ENCODE measurements around the gene CDK3.

Gene CDK3

DNA sequence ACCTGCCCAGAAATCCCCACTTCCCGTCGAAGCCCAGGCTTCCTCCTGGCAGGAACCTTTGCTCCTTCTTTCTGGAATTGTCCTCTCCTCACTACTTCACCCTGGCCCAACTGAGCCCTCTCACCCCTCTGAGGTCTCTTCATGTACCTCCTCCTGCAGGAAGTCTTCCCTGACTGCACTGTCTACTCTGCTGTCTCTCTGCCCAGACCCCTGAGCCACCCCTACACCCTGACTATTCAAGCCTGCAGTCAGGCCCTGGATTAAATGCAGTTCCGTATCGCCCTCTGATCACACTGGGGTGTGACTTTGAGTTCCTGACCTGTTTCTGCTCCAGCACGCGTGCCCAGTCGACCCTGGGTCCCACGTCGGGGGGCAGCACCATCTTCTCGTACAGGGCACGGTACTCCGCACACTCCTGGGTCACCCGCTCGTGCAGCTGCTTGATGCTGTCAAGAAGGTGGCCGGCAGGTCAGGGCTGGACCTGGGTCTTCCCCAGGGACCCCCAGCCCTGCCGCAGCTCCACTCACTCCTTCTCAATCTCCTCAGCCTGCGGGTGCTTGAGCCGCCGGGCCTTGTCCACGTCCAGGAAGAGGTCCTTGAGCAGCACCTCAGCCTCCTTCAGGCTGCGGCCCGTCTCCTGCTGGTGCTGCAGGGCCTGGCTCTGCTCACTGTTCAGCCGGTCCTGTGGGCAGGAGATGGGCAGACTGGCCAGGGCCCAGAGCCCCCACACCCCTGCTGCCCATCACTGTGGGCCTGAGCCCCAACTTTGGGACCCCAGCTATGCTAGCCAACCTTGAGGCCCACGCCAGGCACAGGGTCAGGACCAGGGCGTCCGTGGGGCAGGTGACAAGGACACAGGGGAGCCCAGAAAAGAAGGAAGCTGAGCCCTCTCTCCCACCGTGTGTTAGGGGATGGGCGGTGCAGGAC lies 22.6 kb downstream of the CDK3 start:
- TF ChIP-seq TAF1 (IDR thresholded peaks at IDR 0.05; ENCODE audit: borderline replicate concordance, insufficient read depth, low read length), result no peak
- no peak for TF ChIP-seq POLR2AphosphoS5 (IDR thresholded peaks at IDR 0.05; ENCODE audit: low read depth, low read length)
- no peak for TF ChIP-seq SIN3A (IDR thresholded peaks at IDR 0.05; ENCODE audit: borderline replicate concordance, insufficient read depth, low read length)
- no peak for TF ChIP-seq FOXP2 (optimal IDR thresholded peaks at IDR 0.05; ENCODE audit: borderline replicate concordance, extremely low read depth, extremely low read length, insufficient read depth)
- TF ChIP-seq, protein P1, sequence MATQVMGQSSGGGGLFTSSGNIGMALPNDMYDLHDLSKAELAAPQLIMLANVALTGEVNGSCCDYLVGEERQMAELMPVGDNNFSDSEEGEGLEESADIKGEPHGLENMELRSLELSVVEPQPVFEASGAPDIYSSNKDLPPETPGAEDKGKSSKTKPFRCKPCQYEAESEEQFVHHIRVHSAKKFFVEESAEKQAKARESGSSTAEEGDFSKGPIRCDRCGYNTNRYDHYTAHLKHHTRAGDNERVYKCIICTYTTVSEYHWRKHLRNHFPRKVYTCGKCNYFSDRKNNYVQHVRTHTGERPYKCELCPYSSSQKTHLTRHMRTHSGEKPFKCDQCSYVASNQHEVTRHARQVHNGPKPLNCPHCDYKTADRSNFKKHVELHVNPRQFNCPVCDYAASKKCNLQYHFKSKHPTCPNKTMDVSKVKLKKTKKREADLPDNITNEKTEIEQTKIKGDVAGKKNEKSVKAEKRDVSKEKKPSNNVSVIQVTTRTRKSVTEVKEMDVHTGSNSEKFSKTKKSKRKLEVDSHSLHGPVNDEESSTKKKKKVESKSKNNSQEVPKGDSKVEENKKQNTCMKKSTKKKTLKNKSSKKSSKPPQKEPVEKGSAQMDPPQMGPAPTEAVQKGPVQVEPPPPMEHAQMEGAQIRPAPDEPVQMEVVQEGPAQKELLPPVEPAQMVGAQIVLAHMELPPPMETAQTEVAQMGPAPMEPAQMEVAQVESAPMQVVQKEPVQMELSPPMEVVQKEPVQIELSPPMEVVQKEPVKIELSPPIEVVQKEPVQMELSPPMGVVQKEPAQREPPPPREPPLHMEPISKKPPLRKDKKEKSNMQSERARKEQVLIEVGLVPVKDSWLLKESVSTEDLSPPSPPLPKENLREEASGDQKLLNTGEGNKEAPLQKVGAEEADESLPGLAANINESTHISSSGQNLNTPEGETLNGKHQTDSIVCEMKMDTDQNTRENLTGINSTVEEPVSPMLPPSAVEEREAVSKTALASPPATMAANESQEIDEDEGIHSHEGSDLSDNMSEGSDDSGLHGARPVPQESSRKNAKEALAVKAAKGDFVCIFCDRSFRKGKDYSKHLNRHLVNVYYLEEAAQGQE (IDR thresholded peaks at IDR 0.05; ENCODE audit: insufficient read depth in 1 of 2, low read depth in 2 of 2, low read length in 2 of 2), result no peak

GRCh38 chr17:76023900-76024237 lies 23.2 kb downstream of the CDK3 start:
- TF ChIP-seq, protein P1 (IDR thresholded peaks at IDR 0.05; ENCODE audit: insufficient read depth in 1 of 2, low read depth in 2 of 2, low read length in 2 of 2), result no peak
- TF ChIP-seq POLR2AphosphoS5 (IDR thresholded peaks at IDR 0.05; ENCODE audit: low read depth, low read length), result no peak
- TF ChIP-seq TAF1 (IDR thresholded peaks at IDR 0.05; ENCODE audit: borderline replicate concordance, insufficient read depth, low read length), result no peak
- TF ChIP-seq SIN3A (IDR thresholded peaks at IDR 0.05; ENCODE audit: borderline replicate concordance, insufficient read depth, low read length), result no peak
- no peak for TF ChIP-seq FOXP2 (optimal IDR thresholded peaks at IDR 0.05; ENCODE audit: borderline replicate concordance, extremely low read depth, extremely low read length, insufficient read depth)

DNA sequence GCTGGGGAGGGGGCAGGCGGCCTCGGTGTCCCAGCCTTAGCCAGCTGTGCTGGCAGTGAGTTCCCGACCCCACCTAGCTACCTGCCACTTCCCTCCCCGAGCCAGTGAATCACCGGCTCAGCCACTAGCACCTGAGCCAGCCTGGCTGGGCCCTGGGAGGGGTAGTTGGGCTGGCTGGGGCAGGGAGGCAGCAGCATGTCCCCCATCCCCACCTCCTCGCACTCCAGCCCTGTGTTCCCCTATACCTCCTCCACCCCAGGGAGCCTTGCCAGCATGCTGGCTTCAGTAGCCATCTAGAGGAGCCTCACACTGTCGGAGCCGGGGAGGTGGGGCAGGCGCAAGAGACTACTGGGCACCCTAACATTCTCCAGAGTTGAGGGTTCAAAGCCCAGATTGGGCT lies 23.7 kb downstream of the CDK3 start:
- TF ChIP-seq, protein P1 (IDR thresholded peaks at IDR 0.05; ENCODE audit: insufficient read depth in 1 of 2, low read depth in 2 of 2, low read length in 2 of 2), result no peak
- TF ChIP-seq FOXP2 (optimal IDR thresholded peaks at IDR 0.05; ENCODE audit: borderline replicate concordance, extremely low read depth, extremely low read length, insufficient read depth), result no peak
- TF ChIP-seq SIN3A (IDR thresholded peaks at IDR 0.05; ENCODE audit: borderline replicate concordance, insufficient read depth, low read length), result no peak
- no peak for TF ChIP-seq POLR2AphosphoS5 (IDR thresholded peaks at IDR 0.05; ENCODE audit: low read depth, low read length)
- no peak for TF ChIP-seq TAF1 (IDR thresholded peaks at IDR 0.05; ENCODE audit: borderline replicate concordance, insufficient read depth, low read length)

- TF ChIP-seq FOXP2 (optimal IDR thresholded peaks at IDR 0.05; ENCODE audit: borderline replicate concordance, extremely low read depth, extremely low read length, insufficient read depth), result no peak
- TF ChIP-seq TAF1 (IDR thresholded peaks at IDR 0.05; ENCODE audit: borderline replicate concordance, insufficient read depth, low read length), result no peak
- TF ChIP-seq SIN3A (IDR thresholded peaks at IDR 0.05; ENCODE audit: borderline replicate concordance, insufficient read depth, low read length), result no peak
- no peak for TF ChIP-seq POLR2AphosphoS5 (IDR thresholded peaks at IDR 0.05; ENCODE audit: low read depth, low read length)
- TF ChIP-seq, protein P1 (IDR thresholded peaks at IDR 0.05; ENCODE audit: insufficient read depth in 1 of 2, low read depth in 2 of 2, low read length in 2 of 2), result no peak
These were observed 24.6 kb downstream of the CDK3 start for GRCh38 chr17:76025294-76025693.

Measured in PFSK-1 (cell line).